ENCODE results near the gene ENSA.
"Not testable (repeated sequence)": the region's sequence is repeated elsewhere in the genome, so short reads cannot be mapped to it uniquely, and the experiment has no call there.

The ENSA gene

DNA sequence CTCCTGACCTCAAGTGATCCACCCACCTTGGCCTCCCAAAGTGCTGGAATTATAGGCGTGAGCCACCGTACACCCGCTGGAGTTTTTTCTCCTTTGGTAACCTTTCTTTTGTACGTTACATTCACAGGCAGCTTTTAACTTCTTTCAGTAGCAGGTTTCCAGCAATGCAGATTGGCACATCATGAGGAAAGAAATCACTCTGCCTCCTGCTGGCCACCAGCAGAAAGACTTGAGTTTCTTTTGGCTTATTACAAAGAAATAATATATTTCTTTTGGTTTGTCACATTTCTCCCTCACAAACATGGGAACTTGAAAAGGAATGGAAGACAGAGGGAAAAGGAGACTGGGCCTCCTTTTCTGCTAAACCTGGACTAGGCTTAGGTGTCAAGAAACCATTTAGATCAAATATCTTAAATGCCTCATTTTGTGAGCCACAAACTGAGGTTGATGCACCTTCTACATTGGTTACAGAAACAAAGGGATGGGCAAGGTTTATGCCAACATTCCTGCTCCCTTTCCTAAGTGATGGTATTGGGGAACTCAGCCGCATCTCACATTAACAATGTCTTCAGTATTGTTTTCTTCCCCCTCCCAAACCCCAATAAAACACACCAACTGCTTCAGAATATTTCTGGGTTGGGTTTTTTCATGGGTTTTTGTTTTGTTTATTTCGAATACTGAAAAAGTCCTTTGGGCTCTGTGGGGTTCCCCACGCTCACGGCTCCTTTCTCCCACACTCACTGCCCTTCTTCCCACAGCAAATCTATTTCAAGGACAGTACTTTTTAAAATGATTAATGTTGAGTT is 7.7 kb downstream of the ENSA start:
- peak; percentile 65 for DNase-seq

DNA sequence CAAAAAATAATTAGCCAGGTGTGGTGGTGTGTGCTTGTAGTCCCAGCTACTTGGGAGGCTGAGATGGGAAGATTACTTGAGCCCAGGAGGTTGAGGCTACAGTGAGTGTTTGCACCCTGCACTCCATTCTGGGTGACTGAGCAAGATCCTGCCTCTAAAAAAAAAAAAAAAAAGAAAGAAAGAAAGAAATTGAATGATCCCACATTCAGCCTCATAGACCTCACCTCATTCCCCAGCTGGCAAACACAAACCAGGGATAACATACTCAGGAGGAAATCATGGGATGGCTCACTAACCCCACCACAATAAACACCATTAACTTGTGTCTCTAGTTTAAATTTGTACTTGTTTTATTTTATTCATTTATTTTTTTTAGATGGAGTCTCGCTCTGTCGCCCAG is 8.5 kb downstream of the ENSA start:
- DNase-seq: no peak

GRCh38 chr1:150619576-150620509 is 9.6 kb downstream of the ENSA start:
- no peak for DNase-seq

DNA sequence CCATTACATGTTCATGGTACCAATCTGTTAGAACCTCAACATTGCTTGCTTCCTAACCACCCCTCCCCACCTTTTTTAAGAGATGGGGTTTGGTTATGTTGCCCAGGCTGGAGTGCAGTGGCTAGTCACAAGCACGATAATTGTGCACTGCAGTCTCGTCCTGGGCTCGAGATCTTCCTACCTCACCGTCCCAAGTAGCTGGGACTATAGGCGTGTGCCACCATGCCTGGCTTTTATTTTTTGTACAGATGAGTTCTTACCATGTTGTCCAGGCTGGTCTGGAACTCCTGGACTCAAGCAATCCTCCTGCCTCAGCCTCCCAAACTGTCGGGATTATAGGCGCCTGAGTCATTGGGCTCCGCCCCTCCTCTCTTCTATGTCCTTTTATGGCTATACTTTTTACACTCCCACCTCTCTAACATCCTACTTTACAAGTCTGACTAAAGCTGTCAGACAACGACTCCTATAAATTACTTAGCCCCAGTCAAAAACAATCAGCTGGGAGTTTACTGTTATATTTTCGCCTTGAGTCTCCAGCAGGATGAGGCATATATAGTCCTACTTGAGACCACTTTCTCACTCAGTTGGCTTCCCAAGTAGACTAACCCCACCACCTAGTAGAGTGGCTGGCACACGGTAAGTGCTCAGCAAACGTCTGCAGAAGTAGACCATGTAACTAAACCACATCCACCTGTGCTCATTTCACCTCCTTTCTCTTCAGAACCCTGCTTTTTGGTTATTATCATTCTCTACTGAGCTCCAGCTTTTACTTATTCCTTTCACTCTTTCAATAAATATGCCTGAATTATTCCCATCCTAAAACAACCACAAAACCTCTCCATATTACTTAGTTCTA is 13.8 kb downstream of the ENSA start:
- DNase-seq: no peak

- peak; percentile 39 for DNase-seq
Measured at GRCh38 chr1:150613061-150613920, 16.1 kb downstream of the ENSA start.

DNA sequence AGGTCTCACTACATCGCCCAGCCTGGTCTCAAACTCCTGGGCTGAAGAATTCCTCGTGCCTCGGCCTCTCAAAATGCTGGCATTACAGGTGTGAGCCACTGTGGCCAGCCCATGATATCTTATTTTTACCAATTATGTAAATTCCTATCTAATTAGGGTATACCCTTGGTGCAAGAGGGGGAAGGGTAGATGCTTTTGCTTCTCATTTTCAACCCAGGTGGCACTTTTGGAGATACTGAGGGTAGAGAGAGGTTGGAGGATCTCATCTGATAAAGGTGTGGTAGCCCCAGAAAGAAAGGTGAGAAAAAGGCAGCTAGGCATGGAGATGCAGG is 17.4 kb downstream of the ENSA start:
- DNase-seq: no peak

DNA sequence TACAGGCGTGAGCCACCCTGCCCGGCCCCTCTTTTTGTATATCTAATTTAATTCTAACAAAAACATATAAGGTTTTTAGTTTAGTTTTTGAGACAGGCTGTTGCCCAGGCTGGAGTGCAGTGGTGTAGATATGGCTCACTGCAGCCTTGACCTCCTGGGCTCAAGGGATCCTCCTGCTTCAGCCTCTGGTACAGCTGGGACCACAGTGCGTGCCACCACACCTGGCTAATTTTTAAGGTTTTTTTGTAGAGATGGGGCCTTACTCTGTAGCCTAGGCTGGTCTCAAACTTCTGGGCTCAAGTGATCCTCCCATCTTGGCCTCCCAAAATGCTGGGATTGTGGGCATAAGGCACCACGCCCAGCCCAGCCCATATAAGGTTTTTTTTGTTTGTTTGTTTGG is 18.8 kb downstream of the ENSA start:
- no peak for DNase-seq

DNA sequence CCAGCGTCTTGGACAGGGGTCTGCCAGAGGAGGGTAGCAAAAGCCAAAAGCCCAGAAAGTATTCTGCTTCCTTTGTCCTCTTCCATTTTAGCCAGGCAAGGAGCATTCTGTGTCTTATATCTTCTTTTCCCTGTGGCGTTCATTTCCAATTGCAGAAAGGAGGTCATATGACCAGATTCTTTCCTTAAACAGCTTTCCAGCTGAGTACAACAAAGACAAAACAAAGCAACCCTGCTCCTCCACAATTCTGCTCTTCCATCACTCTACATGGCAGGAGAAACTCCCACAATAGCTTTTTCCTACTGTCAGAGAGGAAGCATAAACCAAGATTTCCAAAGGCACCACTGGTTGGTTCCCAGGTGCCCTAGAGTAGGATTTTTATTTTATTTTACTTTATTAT is 19.7 kb downstream of the ENSA start:
- no peak for DNase-seq

DNA sequence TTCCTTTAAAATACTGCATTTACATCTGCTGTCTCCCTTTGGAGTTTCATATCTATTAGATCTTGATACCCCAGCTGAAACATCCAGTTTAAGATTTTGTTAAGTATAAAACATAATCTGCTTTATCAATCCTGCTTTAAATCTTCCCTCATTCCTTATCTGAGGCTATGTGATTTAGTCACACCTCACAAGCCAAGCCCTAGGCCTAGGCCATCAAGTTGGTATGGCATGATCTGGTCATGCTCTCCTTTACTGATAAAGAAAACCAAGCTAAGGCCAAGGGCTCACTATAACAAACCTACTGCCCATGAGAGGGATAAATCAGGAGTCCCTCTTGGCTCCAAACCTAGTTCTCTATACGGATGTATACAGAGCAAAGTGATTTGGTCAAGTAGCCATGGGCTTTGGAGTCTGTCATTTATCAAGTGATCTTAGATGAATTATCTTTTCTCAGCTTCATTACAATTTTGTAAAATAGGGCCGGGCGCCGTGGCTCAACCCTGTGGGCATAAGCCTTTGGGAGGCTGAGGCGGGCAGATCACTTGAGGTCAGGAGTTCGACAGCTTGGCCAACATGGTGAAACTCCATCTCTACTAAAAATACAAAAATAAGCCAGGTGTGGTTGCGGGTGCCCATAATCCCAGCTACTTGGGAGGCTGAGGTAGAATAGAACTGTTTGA is 22.8 kb downstream of the ENSA start:
- no peak for DNase-seq

DNA sequence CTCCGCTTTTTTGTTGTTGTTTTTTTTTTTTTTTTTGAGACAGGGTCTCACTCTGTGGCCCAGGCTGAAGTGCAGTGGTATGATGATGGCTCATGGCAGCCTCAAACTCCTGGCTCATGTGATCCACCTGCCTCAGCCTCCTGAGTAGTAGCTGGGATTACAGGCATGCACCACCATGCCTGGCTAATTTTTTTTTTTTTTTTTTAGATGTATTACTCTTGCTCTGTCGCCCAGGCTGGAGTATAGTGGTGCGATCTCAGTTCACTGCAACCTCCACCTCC is 24.0 kb downstream of the ENSA start:
- DNase-seq: not testable (repeated sequence)

- no peak for DNase-seq
Measured at GRCh38 chr1:150604226-150604588, 25.2 kb downstream of the ENSA start.

- no peak for DNase-seq
Measured at GRCh38 chr1:150603711-150604110, 25.7 kb downstream of the ENSA start.

- DNase-seq: not testable (repeated sequence)
Measured at GRCh38 chr1:150602372-150602771, 27.0 kb downstream of the ENSA start.

- DNase-seq: no peak
Measured at GRCh38 chr1:150601540-150601939, 27.9 kb downstream of the ENSA start.

DNA sequence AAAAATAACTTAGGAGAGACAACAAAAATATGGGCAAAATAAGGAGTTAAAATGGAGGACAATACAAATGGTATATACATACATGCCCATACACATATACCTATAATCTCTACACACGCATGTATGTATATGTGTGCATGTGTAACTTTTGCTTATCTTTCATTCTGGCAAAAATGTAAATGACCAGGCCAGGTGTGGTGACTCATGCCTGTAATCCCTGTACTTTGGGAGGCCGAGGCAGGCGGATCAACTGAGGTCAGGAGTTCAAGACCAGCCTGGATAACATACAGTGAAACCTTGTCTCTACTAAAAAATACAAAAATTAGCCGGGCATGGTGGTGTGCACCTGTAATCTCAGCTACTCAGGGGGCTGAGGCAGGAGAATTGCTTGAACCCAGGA is 31.1 kb downstream of the ENSA start:
- not testable (repeated sequence) for DNase-seq

GRCh38 chr1:150596976-150597375 is 32.4 kb downstream of the ENSA start:
- DNase-seq: no peak

DNA sequence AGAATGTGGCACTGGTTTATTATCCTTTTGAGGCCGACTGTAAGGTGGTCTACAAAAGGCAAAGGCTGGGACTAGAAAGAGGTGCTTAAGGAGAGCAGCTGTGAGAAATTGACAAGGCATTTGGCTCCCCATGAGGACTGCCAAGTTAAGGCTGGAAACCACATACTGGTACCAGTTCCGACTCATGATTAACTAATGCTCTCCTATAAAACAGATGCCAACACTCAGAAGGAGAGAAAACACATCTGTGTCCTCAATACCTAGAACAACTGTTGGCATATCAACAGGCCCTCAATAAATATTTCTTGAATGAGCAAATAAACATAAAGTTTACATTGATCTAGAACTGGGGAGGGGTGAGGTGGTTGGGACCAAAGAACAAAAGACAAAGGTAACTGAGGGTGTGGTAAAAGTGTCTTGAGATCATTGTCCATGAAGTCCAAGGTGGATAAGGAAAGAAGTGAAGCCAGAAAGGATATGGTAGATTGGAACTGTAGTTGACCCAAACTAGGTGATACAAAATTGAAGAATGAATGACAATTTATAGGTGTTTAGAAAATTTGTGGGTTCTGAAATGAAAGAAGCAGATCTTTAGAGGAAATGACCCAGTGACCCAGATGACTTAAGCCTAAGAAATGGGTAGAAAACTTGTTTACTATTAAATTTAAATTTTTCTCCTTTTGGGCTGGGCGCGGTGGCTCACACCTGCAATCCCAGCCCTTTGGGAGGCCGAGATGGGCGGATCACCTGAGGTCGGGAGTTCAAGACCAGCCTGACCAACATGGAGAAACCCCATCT is 33.1 kb downstream of the ENSA start:
- no peak for DNase-seq

- no peak for DNase-seq
Measured at GRCh38 chr1:150582371-150582770, 47.0 kb downstream of the ENSA start.

DNA sequence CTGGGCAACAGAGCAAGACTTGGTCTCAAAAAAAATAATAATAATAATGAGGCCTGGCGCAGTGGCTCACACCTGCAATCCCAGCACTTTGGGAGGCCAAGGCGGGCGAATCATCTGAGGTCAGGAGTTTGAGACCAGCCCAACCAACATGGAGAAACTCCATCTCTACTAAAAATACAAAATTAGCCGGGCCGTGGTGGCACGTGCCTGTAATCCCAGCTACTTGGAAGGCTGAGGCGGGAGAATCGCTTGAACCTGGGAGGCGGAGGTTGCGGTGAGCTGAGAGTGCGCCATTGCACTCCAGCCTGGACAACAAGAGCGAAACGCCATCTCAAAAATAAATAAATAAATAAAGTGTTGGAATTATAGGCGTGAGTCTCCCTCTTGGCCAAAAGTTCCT is 47.5 kb downstream of the ENSA start:
- not testable (repeated sequence) for DNase-seq

DNA sequence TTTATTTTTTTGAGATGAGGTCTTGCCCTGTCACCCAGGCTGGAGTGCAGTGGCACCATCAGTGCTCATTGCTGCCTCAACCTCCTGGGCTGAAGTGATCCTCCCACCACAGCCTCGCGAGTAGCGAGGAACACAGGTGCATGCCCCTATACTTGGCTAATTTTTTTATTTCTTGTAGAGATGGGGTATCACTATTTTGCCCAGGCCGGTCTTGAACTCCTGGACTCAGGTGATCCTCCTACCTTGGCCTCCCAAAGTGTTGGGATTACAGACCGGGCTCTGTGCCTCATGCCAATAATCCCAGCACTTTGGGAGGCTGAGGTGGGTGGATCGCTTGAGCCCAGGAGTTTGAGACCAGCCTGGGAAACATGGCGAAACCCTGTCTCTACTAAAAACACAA is 48.0 kb downstream of the ENSA start:
- DNase-seq: not testable (repeated sequence)

- DNase-seq: not testable (repeated sequence)
Measured at GRCh38 chr1:150580966-150581365, 48.4 kb downstream of the ENSA start.

Measured in activated CD4-positive, alpha-beta T cell treated with anti-CD3 and anti-CD28 coated beads, Interleukin-2, amount 50 U/mL, for 1 hour (primary cell).